ENCODE data around the gene SOS1.

DNA sequence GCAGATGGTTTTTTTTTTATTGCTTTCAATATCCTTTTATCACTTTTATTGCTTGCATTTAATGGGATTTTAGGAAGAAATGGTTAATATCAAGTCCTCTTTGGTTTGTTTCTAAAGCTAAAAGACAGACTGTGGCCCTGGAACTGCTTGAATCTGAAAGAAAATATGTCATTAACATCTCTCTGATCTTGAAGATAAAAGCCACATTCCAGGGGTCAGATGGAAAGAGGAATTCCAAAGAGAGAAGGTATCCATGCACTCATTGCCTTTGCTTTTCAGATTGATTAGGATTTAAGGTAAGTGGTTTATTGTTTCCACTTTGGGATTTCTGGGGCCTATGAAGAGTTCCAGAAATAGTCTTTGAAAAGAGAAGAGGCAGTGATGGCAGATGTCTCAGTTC lies 177.1 kb downstream of the SOS1 start:
- TF ChIP-seq, protein P1, sequence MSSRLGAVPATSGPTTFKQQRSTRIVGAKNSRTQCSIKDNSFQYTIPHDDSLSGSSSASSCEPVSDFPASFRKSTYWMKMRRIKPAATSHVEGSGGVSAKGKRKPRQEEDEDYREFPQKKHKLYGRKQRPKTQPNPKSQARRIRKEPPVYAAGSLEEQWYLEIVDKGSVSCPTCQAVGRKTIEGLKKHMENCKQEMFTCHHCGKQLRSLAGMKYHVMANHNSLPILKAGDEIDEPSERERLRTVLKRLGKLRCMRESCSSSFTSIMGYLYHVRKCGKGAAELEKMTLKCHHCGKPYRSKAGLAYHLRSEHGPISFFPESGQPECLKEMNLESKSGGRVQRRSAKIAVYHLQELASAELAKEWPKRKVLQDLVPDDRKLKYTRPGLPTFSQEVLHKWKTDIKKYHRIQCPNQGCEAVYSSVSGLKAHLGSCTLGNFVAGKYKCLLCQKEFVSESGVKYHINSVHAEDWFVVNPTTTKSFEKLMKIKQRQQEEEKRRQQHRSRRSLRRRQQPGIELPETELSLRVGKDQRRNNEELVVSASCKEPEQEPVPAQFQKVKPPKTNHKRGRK (CRISPR knock-in tag; IDR thresholded peaks at IDR 0.05; ENCODE audit: borderline replicate concordance) = no peak
- TF ChIP-seq, protein P2, sequence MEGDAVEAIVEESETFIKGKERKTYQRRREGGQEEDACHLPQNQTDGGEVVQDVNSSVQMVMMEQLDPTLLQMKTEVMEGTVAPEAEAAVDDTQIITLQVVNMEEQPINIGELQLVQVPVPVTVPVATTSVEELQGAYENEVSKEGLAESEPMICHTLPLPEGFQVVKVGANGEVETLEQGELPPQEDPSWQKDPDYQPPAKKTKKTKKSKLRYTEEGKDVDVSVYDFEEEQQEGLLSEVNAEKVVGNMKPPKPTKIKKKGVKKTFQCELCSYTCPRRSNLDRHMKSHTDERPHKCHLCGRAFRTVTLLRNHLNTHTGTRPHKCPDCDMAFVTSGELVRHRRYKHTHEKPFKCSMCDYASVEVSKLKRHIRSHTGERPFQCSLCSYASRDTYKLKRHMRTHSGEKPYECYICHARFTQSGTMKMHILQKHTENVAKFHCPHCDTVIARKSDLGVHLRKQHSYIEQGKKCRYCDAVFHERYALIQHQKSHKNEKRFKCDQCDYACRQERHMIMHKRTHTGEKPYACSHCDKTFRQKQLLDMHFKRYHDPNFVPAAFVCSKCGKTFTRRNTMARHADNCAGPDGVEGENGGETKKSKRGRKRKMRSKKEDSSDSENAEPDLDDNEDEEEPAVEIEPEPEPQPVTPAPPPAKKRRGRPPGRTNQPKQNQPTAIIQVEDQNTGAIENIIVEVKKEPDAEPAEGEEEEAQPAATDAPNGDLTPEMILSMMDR (IDR thresholded peaks at IDR 0.05) = no peak
- TF ChIP-seq RORB (CRISPR knock-in tag; IDR thresholded peaks at IDR 0.05) (no peak), CREM (CRISPR knock-in tag; IDR thresholded peaks at IDR 0.05) (no peak), TEAD1 (CRISPR knock-in tag; IDR thresholded peaks at IDR 0.05) (no peak), FOXP1 (CRISPR knock-in tag; IDR thresholded peaks at IDR 0.05; ENCODE audit: borderline replicate concordance) (no peak), ZBTB21 (CRISPR knock-in tag; IDR thresholded peaks at IDR 0.05; ENCODE audit: borderline replicate concordance) (no peak), ETV6 (CRISPR knock-in tag; IDR thresholded peaks at IDR 0.05) (no peak), NR2C2 (CRISPR knock-in tag; IDR thresholded peaks at IDR 0.05) (no peak)
- TF ChIP-seq, protein P3, sequence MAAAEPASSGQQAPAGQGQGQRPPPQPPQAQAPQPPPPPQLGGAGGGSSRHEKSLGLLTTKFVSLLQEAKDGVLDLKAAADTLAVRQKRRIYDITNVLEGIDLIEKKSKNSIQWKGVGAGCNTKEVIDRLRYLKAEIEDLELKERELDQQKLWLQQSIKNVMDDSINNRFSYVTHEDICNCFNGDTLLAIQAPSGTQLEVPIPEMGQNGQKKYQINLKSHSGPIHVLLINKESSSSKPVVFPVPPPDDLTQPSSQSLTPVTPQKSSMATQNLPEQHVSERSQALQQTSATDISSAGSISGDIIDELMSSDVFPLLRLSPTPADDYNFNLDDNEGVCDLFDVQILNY (CRISPR knock-in tag; IDR thresholded peaks at IDR 0.05) = no peak
- TF ChIP-seq, protein P4, sequence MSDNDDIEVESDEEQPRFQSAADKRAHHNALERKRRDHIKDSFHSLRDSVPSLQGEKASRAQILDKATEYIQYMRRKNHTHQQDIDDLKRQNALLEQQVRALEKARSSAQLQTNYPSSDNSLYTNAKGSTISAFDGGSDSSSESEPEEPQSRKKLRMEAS (CRISPR knock-in tag; IDR thresholded peaks at IDR 0.05) = no peak
- TF ChIP-seq, protein P5, sequence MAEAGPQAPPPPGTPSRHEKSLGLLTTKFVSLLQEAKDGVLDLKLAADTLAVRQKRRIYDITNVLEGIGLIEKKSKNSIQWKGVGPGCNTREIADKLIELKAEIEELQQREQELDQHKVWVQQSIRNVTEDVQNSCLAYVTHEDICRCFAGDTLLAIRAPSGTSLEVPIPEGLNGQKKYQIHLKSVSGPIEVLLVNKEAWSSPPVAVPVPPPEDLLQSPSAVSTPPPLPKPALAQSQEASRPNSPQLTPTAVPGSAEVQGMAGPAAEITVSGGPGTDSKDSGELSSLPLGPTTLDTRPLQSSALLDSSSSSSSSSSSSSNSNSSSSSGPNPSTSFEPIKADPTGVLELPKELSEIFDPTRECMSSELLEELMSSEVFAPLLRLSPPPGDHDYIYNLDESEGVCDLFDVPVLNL (CRISPR knock-in tag; IDR thresholded peaks at IDR 0.05; ENCODE audit: borderline replicate concordance, low read depth) = no peak
- TF ChIP-seq, protein P6, sequence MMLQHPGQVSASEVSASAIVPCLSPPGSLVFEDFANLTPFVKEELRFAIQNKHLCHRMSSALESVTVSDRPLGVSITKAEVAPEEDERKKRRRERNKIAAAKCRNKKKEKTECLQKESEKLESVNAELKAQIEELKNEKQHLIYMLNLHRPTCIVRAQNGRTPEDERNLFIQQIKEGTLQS (CRISPR knock-in tag; conservative IDR thresholded peaks at IDR 0.05) = no peak

Data from WTC11 (cell line).